ENCODE results near the gene PHACTR1.

Gene PHACTR1

GRCh38 chr6:13272131-13273046 lies 555.8 kb downstream of the PHACTR1 start:
- TF ChIP-seq, protein P1, sequence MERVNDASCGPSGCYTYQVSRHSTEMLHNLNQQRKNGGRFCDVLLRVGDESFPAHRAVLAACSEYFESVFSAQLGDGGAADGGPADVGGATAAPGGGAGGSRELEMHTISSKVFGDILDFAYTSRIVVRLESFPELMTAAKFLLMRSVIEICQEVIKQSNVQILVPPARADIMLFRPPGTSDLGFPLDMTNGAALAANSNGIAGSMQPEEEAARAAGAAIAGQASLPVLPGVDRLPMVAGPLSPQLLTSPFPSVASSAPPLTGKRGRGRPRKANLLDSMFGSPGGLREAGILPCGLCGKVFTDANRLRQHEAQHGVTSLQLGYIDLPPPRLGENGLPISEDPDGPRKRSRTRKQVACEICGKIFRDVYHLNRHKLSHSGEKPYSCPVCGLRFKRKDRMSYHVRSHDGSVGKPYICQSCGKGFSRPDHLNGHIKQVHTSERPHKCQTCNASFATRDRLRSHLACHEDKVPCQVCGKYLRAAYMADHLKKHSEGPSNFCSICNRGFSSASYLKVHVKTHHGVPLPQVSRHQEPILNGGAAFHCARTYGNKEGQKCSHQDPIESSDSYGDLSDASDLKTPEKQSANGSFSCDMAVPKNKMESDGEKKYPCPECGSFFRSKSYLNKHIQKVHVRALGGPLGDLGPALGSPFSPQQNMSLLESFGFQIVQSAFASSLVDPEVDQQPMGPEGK (CRISPR knock-in tag; IDR thresholded peaks at IDR 0.05; ENCODE audit: borderline replicate concordance), result no peak
- TF ChIP-seq CSDC2 (CRISPR knock-in tag; IDR thresholded peaks at IDR 0.05), result no peak
- TF ChIP-seq ZFP30 (CRISPR knock-in tag; IDR thresholded peaks at IDR 0.05), result no peak
- TF ChIP-seq, protein P2, sequence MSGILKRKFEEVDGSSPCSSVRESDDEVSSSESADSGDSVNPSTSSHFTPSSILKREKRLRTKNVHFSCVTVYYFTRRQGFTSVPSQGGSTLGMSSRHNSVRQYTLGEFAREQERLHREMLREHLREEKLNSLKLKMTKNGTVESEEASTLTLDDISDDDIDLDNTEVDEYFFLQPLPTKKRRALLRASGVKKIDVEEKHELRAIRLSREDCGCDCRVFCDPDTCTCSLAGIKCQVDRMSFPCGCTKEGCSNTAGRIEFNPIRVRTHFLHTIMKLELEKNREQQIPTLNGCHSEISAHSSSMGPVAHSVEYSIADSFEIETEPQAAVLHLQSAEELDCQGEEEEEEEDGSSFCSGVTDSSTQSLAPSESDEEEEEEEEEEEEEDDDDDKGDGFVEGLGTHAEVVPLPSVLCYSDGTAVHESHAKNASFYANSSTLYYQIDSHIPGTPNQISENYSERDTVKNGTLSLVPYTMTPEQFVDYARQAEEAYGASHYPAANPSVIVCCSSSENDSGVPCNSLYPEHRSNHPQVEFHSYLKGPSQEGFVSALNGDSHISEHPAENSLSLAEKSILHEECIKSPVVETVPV (CRISPR knock-in tag; IDR thresholded peaks at IDR 0.05), result no peak
- TF ChIP-seq, protein P3, sequence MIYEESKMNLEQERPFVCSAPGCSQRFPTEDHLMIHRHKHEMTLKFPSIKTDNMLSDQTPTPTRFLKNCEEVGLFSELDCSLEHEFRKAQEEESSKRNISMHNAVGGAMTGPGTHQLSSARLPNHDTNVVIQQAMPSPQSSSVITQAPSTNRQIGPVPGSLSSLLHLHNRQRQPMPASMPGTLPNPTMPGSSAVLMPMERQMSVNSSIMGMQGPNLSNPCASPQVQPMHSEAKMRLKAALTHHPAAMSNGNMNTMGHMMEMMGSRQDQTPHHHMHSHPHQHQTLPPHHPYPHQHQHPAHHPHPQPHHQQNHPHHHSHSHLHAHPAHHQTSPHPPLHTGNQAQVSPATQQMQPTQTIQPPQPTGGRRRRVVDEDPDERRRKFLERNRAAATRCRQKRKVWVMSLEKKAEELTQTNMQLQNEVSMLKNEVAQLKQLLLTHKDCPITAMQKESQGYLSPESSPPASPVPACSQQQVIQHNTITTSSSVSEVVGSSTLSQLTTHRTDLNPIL (CRISPR knock-in tag; IDR thresholded peaks at IDR 0.05; ENCODE audit: low read depth), result no peak
- ATAC-seq, result no peak

- ATAC-seq, result no peak
- TF ChIP-seq, protein P4, sequence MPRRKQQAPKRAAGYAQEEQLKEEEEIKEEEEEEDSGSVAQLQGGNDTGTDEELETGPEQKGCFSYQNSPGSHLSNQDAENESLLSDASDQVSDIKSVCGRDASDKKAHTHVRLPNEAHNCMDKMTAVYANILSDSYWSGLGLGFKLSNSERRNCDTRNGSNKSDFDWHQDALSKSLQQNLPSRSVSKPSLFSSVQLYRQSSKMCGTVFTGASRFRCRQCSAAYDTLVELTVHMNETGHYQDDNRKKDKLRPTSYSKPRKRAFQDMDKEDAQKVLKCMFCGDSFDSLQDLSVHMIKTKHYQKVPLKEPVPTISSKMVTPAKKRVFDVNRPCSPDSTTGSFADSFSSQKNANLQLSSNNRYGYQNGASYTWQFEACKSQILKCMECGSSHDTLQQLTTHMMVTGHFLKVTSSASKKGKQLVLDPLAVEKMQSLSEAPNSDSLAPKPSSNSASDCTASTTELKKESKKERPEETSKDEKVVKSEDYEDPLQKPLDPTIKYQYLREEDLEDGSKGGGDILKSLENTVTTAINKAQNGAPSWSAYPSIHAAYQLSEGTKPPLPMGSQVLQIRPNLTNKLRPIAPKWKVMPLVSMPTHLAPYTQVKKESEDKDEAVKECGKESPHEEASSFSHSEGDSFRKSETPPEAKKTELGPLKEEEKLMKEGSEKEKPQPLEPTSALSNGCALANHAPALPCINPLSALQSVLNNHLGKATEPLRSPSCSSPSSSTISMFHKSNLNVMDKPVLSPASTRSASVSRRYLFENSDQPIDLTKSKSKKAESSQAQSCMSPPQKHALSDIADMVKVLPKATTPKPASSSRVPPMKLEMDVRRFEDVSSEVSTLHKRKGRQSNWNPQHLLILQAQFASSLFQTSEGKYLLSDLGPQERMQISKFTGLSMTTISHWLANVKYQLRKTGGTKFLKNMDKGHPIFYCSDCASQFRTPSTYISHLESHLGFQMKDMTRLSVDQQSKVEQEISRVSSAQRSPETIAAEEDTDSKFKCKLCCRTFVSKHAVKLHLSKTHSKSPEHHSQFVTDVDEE (CRISPR knock-in tag; IDR thresholded peaks at IDR 0.05), result no peak
- no peak for TF ChIP-seq RARB (CRISPR knock-in tag; IDR thresholded peaks at IDR 0.05)
- no peak for TF ChIP-seq TOX (CRISPR knock-in tag; IDR thresholded peaks at IDR 0.05; ENCODE audit: borderline replicate concordance)
- TF ChIP-seq ZFP3 (CRISPR knock-in tag; IDR thresholded peaks at IDR 0.05), result no peak
Observed at GRCh38 chr6:13273202-13273930, 556.8 kb downstream of the PHACTR1 start.

- ATAC-seq, result no peak
Observed at GRCh38 chr6:13273931-13274706, 557.6 kb downstream of the PHACTR1 start.

More at GRCh38 chr6:13273931-13274706, 557.6 kb downstream of the PHACTR1 start:
- TF ChIP-seq TCF4 (CRISPR knock-in tag; IDR thresholded peaks at IDR 0.05; ENCODE audit: borderline replicate concordance), result no peak
- no peak for TF ChIP-seq CSDC2 (CRISPR knock-in tag; IDR thresholded peaks at IDR 0.05)
- TF ChIP-seq POU6F1 (CRISPR knock-in tag; IDR thresholded peaks at IDR 0.05; ENCODE audit: borderline replicate concordance, low read depth), result no peak
- TF ChIP-seq, protein P3 (CRISPR knock-in tag; IDR thresholded peaks at IDR 0.05; ENCODE audit: low read depth), result no peak
- no peak for TF ChIP-seq ARNTL (CRISPR knock-in tag; IDR thresholded peaks at IDR 0.05; ENCODE audit: borderline replicate concordance, low read depth)
- no peak for TF ChIP-seq ZNF70 (CRISPR knock-in tag; IDR thresholded peaks at IDR 0.05)
- no peak for TF ChIP-seq TOX (CRISPR knock-in tag; IDR thresholded peaks at IDR 0.05; ENCODE audit: borderline replicate concordance)
- no peak for TF ChIP-seq OSR1 (CRISPR knock-in tag; IDR thresholded peaks at IDR 0.05)
- TF ChIP-seq ESRRG (CRISPR knock-in tag; IDR thresholded peaks at IDR 0.05), result no peak
- no peak for TF ChIP-seq ZFP30 (CRISPR knock-in tag; IDR thresholded peaks at IDR 0.05)

All from SK-N-SH treated with all-trans-retinoic acid at 6 μM for 48 hours (cell line).